Kidney tubule cell (primary cell): ENCODE results near the gene NAGLU.
"Not testable (repeated sequence)": the region's sequence is repeated elsewhere in the genome, so short reads cannot be mapped to it uniquely, and the experiment has no call there.

ENCODE experiments used
- DNase-seq: peaks from one replicate; pipeline ENCODE4 v3.0.0-alpha.2; 2018; ENCODE audit warnings: low spot score

Gene NAGLU

GRCh38 chr17:42545755-42546505 lies 9.9 kb downstream of the NAGLU start:
- not testable (repeated sequence) for DNase-seq

- no peak for DNase-seq
Measured at GRCh38 chr17:42547001-42547461, 11.0 kb downstream of the NAGLU start.

- no peak for DNase-seq
Measured at GRCh38 chr17:42547698-42548069, 11.6 kb downstream of the NAGLU start.

GRCh38 chr17:42548070-42548837 lies 12.2 kb downstream of the NAGLU start:
- DNase-seq, result peak; percentile 84

GRCh38 chr17:42548993-42549755 lies 13.1 kb downstream of the NAGLU start:
- no peak for DNase-seq

- DNase-seq, result not testable (repeated sequence)
Measured at GRCh38 chr17:42552736-42553135, 16.7 kb downstream of the NAGLU start, which contains the start of gene HSD17B1. HSD17B1 (plus strand) TSS chr17:42552923; CDS start chr17:42552934, 11 bp downstream.

GRCh38 chr17:42553161-42553818 lies 17.2 kb downstream of the NAGLU start:
- no peak for DNase-seq

GRCh38 chr17:42553866-42554249 lies 17.8 kb downstream of the NAGLU start:
- peak; percentile 47 for DNase-seq

GRCh38 chr17:42554250-42555121 lies 18.4 kb downstream of the NAGLU start:
- peak; percentile 90 for DNase-seq

GRCh38 chr17:42555122-42555622 lies 19.1 kb downstream of the NAGLU start:
- DNase-seq, result no peak

GRCh38 chr17:42555961-42556617 lies 20.0 kb downstream of the NAGLU start:
- peak; percentile 34 for DNase-seq

- no peak for DNase-seq
Measured at GRCh38 chr17:42559075-42559474, 23.0 kb downstream of the NAGLU start.

GRCh38 chr17:42560246-42560645 lies 24.2 kb downstream of the NAGLU start:
- no peak for DNase-seq

- DNase-seq, result peak; percentile 96
Measured at GRCh38 chr17:42561897-42562387, 25.9 kb downstream of the NAGLU start, which contains the start of gene COASY. COASY (plus strand) TSS chr17:42562148; CDS start chr17:42562623, 475 bp downstream.

- DNase-seq, result peak; percentile 42
Measured at GRCh38 chr17:42562388-42563142, 26.5 kb downstream of the NAGLU start.

- peak; percentile 10 for DNase-seq
Measured at GRCh38 chr17:42563143-42563509, 27.1 kb downstream of the NAGLU start.

- peak; percentile 80 for DNase-seq
Measured at GRCh38 chr17:42563543-42563942, 27.5 kb downstream of the NAGLU start.

- no peak for DNase-seq
Measured at GRCh38 chr17:42563950-42564349, 27.9 kb downstream of the NAGLU start.
